Measurements from ENCODE around the gene PWP1.
"Not testable (repeated sequence)": the region's sequence is repeated elsewhere in the genome, so short reads cannot be mapped to it uniquely, and the experiment has no call there.

Gene PWP1

GRCh38 chr12:107666009-107666408, 19.6 kb upstream of the PWP1 start:
- in situ Hi-C loops (cut with HindIII; ENCODE audit: low sequenced_read_pairs), result loop anchor here (25.0 kb wide), 1 partner anchor 221 kb away; no protein-coding TSS in a partner anchor

- in situ Hi-C loops (cut with HindIII; ENCODE audit: low sequenced_read_pairs), result loop anchor here (25.0 kb wide), 1 partner anchor 220 kb away; no protein-coding TSS in a partner anchor
Measured at GRCh38 chr12:107667464-107667863, 18.1 kb upstream of the PWP1 start.

- in situ Hi-C loops (cut with HindIII; ENCODE audit: low sequenced_read_pairs), result loop anchor here (25.0 kb wide), 1 partner anchor 219 kb away; no protein-coding TSS in a partner anchor
Measured at GRCh38 chr12:107668320-107669098, 17.1 kb upstream of the PWP1 start.

- in situ Hi-C loops (cut with HindIII; ENCODE audit: low sequenced_read_pairs), result loop anchor here (5.0 to 25.0 kb wide), 2 partner anchors 48 to 217 kb away; no protein-coding TSS in a partner anchor
Measured at GRCh38 chr12:107669946-107670345, 15.7 kb upstream of the PWP1 start.

- in situ Hi-C loops (cut with HindIII; ENCODE audit: low sequenced_read_pairs), result loop anchor here (5.0 to 25.0 kb wide), 2 partner anchors 49 to 216 kb away; no protein-coding TSS in a partner anchor
Measured at GRCh38 chr12:107670999-107671643, 14.5 kb upstream of the PWP1 start.

GRCh38 chr12:107677671-107678070, 7.9 kb upstream of the PWP1 start:
- in situ Hi-C loops (cut with HindIII; ENCODE audit: low sequenced_read_pairs), result no loop called here

GRCh38 chr12:107679336-107679735, 6.3 kb upstream of the PWP1 start:
- in situ Hi-C loops (cut with HindIII; ENCODE audit: low sequenced_read_pairs), result no loop called here

- in situ Hi-C loops (cut with HindIII; ENCODE audit: low sequenced_read_pairs), result loop anchor here (10.0 kb wide), 1 partner anchor 63 kb away; no protein-coding TSS in a partner anchor
Measured at GRCh38 chr12:107681455-107681835, 4.2 kb upstream of the PWP1 start.

- in situ Hi-C loops (cut with HindIII; ENCODE audit: low sequenced_read_pairs), result loop anchor here (10.0 kb wide), 1 partner anchor 63 kb away; no protein-coding TSS in a partner anchor
Measured at GRCh38 chr12:107681836-107682820, 3.5 kb upstream of the PWP1 start.

- in situ Hi-C loops (cut with HindIII; ENCODE audit: low sequenced_read_pairs), result loop anchor here (10.0 kb wide), 1 partner anchor 61 kb away; no protein-coding TSS in a partner anchor
Measured at GRCh38 chr12:107684029-107684795, 1.4 kb upstream of the PWP1 start.

GRCh38 chr12:107684990-107685359, 624 bp upstream of the PWP1 start:
- in situ Hi-C loops (cut with HindIII; ENCODE audit: low sequenced_read_pairs), result loop anchor here (10.0 kb wide), 1 partner anchor 60 kb away; no protein-coding TSS in a partner anchor

GRCh38 chr12:107695772-107696171, 10.2 kb downstream of the PWP1 start:
- in situ Hi-C loops (cut with HindIII; ENCODE audit: low sequenced_read_pairs), result not testable (repeated sequence)

- in situ Hi-C loops (cut with HindIII; ENCODE audit: low sequenced_read_pairs), result no loop called here
Measured at GRCh38 chr12:107702106-107702505, 16.5 kb downstream of the PWP1 start.

GRCh38 chr12:107704041-107704440, 18.4 kb downstream of the PWP1 start:
- in situ Hi-C loops (cut with HindIII; ENCODE audit: low sequenced_read_pairs), result no loop called here

GRCh38 chr12:107705522-107705921, 19.9 kb downstream of the PWP1 start:
- in situ Hi-C loops (cut with HindIII; ENCODE audit: low sequenced_read_pairs), result not testable (repeated sequence)

GRCh38 chr12:107715780-107716179, 30.2 kb downstream of the PWP1 start:
- in situ Hi-C loops (cut with HindIII; ENCODE audit: low sequenced_read_pairs), result no loop called here

GRCh38 chr12:107718606-107719005, 33.0 kb downstream of the PWP1 start:
- in situ Hi-C loops (cut with HindIII; ENCODE audit: low sequenced_read_pairs), result no loop called here

- in situ Hi-C loops (cut with HindIII; ENCODE audit: low sequenced_read_pairs), result not testable (repeated sequence)
Measured at GRCh38 chr12:107727327-107727726, 41.7 kb downstream of the PWP1 start.

GRCh38 chr12:107727742-107728141, 42.1 kb downstream of the PWP1 start:
- in situ Hi-C loops (cut with HindIII; ENCODE audit: low sequenced_read_pairs), result not testable (repeated sequence)
